GM06990 (cell line): ENCODE data around the gene FHOD3.

Source experiments
- DNase-seq: peaks from one replicate; pipeline ENCODE4 v3.0.0-alpha.2; 2011; ENCODE audit not compliant: insufficient read length; ENCODE audit errors: extremely low read depth
- H3K27me3 ChIP-seq: replicated peaks from 2 replicates; pipeline ENCODE4 v1.6.0; 2011; ENCODE audit warnings: low read length; ENCODE audit not compliant: control insufficient read depth, insufficient read depth
- H3K36me3 ChIP-seq: 2 replicates; pipeline ENCODE4 v1.5.1; 2011; ENCODE audit warnings: low read length; ENCODE audit not compliant: control insufficient read depth, insufficient read depth
- H3K4me3 ChIP-seq: replicated peaks from 2 replicates; pipeline ENCODE4 v1.5.1; 2011; ENCODE audit warnings: low read depth, mild to moderate bottlenecking, control low read depth, low read length
- TF ChIP-seq, protein P1 (sequence below): IDR thresholded peaks from 2 replicates; pipeline ENCODE4 v1.5.1; 2011; ENCODE audit warnings: low read length, control low read depth, mild to moderate bottlenecking, inconsistent platforms; ENCODE audit not compliant: insufficient read depth, poor library complexity, severe bottlenecking

FHOD3 gene

DNA sequence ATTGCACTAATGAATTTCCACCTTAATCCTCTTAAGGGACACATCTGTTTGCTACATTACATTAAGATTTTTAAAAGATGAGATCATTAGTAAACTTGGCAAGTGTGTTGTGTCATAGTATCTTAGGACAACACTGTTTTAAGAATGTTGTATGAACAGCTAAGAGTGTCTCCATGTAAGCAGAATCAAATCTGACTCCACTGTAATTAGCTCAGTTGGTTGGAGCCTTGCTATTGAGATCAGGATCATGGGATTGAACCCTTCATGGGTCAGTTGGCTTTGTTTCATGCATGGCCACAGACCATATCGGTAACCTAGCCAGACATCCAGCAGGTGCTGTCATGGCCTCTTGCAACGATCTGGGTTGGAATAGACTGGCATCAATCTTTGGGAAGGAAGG, 5.2 kb downstream of the FHOD3 start:
- no peak for DNase-seq
- TF ChIP-seq, protein P1, sequence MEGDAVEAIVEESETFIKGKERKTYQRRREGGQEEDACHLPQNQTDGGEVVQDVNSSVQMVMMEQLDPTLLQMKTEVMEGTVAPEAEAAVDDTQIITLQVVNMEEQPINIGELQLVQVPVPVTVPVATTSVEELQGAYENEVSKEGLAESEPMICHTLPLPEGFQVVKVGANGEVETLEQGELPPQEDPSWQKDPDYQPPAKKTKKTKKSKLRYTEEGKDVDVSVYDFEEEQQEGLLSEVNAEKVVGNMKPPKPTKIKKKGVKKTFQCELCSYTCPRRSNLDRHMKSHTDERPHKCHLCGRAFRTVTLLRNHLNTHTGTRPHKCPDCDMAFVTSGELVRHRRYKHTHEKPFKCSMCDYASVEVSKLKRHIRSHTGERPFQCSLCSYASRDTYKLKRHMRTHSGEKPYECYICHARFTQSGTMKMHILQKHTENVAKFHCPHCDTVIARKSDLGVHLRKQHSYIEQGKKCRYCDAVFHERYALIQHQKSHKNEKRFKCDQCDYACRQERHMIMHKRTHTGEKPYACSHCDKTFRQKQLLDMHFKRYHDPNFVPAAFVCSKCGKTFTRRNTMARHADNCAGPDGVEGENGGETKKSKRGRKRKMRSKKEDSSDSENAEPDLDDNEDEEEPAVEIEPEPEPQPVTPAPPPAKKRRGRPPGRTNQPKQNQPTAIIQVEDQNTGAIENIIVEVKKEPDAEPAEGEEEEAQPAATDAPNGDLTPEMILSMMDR = no peak
- Histone ChIP-seq H3K27me3 (no peaks in the 10 kb centered on the region), H3K36me3 (no peaks in the 10 kb centered on the region), H3K4me3 (no peak overlapping the region)

DNA sequence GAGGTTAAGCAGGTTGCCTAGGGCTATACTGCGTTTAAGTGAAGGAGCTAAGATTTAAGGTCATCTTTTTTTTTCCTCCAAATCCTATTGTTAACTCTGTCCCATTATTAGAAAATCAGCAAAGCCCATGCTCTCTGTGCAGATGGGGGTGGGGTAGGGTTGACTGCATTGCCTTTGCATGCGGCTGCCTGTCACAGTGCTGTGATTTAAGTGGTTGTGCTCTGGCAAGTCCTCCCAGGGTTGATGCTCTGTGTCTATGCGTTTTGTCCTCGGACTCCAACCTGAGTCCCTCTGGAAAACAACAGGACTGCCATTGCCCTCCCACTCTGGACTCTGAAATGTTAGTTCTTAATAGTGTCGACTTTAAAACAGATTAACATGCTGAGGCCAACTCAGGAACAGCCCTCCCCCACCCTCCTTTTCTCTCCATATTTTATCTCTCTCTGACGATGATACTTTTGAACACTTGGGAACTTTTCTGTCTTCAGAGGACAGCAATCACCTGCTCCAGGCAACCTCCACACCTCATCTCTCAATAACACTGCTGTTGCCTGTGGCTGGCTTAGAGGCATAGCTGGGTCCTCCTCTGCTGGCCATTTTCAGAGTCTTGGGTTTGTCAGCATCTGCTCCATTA, 5.8 kb downstream of the FHOD3 start:
- no peak for DNase-seq
- H3K36me3 ChIP-seq = no peaks in the 10 kb centered on the region

DNA sequence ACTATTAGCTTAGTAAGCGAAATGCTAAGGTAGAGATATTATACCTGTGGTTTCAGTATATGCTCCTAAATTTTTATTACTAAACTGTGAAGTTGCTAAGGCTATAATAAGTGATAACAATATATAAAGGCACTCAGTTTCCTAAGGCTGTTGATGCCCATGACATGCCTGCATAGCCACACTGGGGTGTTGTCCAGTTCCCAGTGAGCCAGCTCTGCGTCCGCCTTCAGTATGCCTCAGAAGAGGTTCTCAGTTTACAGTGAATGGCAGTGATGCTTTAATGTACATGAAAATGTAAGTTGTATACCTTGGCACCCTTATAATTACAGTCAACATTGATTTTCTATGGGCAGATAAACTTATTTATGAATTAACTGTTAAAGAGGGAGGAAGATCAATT, 7.2 kb downstream of the FHOD3 start:
- Histone ChIP-seq H3K27me3 (no peaks in the 10 kb centered on the region), H3K36me3 (no peaks in the 10 kb centered on the region), H3K4me3 (no peak overlapping the region)
- TF ChIP-seq, protein P1 = no peak
- DNase-seq = no peak

More for the DNA sequence above, 5.8 kb downstream of the FHOD3 start:
- Histone ChIP-seq H3K4me3 (no peak overlapping the region), H3K27me3 (no peaks in the 10 kb centered on the region)
- TF ChIP-seq, protein P1 = no peak

DNA sequence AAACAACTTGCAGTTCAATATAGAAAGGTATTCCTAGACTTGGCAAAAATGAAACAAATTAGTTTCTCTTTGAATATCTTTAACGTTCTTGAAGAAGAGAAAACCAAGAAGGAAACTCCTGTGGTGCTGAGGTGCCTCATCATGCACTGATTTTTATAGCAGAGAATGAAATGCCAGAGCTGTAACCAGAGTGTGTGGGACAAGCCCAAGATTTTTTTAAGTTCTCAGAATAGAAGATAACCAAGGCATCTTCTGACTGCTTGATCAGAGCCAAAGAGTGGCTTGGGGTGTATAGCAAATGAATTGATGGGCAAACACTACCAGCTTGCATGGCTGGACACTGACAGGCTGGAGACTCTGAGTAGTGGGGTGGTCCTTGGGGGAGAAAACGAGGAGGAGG, 7.9 kb downstream of the FHOD3 start:
- no peak overlapping the region for H3K4me3 ChIP-seq

DNA sequence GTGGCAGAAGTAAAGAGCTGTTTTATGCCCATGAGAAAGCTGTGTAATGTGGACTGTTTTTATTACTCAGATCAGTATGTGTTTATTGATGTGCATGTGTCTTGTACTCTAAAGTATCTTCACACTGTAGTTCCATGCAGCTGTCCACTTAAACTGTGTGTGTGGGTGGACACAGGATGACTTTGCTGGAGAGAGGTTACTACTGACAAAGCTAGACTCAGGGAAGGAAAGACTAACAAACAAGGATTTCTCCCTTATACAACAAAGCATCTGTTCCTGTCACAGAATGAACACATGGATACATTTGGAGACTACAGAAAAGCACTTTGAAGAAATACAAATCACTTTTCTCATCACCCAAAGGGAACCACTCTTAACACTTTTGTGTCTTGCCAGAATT, 10.0 kb downstream of the FHOD3 start:
- no peak for DNase-seq
- H3K36me3 ChIP-seq = no peaks in the 10 kb centered on the region
- H3K4me3 ChIP-seq = no peak overlapping the region
- TF ChIP-seq, protein P1 = no peak
- no peaks in the 10 kb centered on the region for H3K27me3 ChIP-seq

More for the DNA sequence above, 7.9 kb downstream of the FHOD3 start:
- Histone ChIP-seq H3K27me3 (no peaks in the 10 kb centered on the region), H3K36me3 (no peaks in the 10 kb centered on the region)
- no peak for DNase-seq
- TF ChIP-seq, protein P1 = no peak
